ENCODE data around the gene FRMPD4.

FRMPD4 gene

DNA sequence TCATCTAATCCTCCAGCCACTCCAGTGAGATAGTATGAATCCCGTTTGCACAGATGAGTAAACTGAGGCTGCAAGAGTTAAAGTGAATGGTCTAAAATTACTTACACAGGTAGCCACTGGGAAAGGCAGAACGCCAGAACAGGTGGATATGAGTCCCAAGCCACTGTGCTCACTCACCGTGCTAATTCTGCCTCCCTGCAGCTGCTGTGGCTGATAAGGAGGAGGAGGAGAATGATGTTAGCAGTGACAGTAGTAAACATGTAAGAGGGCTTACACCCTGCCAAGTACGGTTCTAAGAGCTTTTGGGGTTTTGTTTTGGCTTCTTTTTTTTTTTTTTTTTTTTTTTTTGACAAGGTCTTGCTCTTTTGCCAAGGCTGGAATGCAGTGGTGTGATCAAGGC lies 562.5 kb downstream of the FRMPD4 start:
- no peak overlapping the region for H3K27ac ChIP-seq (ENCODE audit: low read depth, low read length)
- H3K9ac ChIP-seq (ENCODE audit: low read depth in 1 of 2, low read length in 2 of 2) = no peak overlapping the region
- no peaks in the 10 kb centered on the region for H3K27me3 ChIP-seq (ENCODE audit: control insufficient read depth in 1 of 2, insufficient read depth in 2 of 2, low read length in 2 of 2)
- H3K4me3 ChIP-seq (ENCODE audit: low read depth in 1 of 2, low read length in 2 of 2) = no peak overlapping the region
- no peaks in the 10 kb centered on the region for H3K4me1 ChIP-seq (ENCODE audit: control insufficient read depth in 1 of 2, insufficient read depth in 2 of 2, low read length in 2 of 2)
- H3K36me3 ChIP-seq (ENCODE audit: control insufficient read depth in 1 of 2, insufficient read depth in 2 of 2, low read length in 2 of 2) = no peaks in the 10 kb centered on the region
- no peaks in the 10 kb centered on the region for H3K9me3 ChIP-seq (ENCODE audit: control insufficient read depth in 1 of 2, low read length in 2 of 2)

DNA sequence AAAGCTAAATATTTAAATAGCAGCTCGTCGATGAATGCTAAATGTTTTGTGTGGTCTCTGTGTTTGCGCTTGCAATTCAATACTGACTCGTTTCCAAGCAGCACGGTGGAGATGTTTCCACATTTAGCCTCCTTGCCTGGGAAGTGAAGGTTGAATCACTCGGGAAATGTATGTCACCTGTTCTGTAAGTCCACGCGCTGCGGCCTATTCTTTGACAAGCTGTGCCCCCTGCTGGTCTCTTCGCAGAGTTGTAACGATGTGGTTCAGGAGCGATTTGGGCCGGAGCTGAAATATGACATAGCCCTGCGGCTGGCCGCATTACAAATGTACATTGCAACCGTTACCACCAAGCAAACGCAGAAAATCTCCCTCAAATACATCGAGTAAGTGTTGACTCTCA lies 563.4 kb downstream of the FRMPD4 start:
- H3K4me3 ChIP-seq (ENCODE audit: low read depth in 1 of 2, low read length in 2 of 2) = no peak overlapping the region
- no peak overlapping the region for H3K27ac ChIP-seq (ENCODE audit: low read depth, low read length)
- H3K9me3 ChIP-seq (ENCODE audit: control insufficient read depth in 1 of 2, low read length in 2 of 2) = no peaks in the 10 kb centered on the region
- H3K36me3 ChIP-seq (ENCODE audit: control insufficient read depth in 1 of 2, insufficient read depth in 2 of 2, low read length in 2 of 2) = no peaks in the 10 kb centered on the region
- no peak overlapping the region for H3K9ac ChIP-seq (ENCODE audit: low read depth in 1 of 2, low read length in 2 of 2)
- H3K27me3 ChIP-seq (ENCODE audit: control insufficient read depth in 1 of 2, insufficient read depth in 2 of 2, low read length in 2 of 2) = no peaks in the 10 kb centered on the region
- no peaks in the 10 kb centered on the region for H3K4me1 ChIP-seq (ENCODE audit: control insufficient read depth in 1 of 2, insufficient read depth in 2 of 2, low read length in 2 of 2)

DNA sequence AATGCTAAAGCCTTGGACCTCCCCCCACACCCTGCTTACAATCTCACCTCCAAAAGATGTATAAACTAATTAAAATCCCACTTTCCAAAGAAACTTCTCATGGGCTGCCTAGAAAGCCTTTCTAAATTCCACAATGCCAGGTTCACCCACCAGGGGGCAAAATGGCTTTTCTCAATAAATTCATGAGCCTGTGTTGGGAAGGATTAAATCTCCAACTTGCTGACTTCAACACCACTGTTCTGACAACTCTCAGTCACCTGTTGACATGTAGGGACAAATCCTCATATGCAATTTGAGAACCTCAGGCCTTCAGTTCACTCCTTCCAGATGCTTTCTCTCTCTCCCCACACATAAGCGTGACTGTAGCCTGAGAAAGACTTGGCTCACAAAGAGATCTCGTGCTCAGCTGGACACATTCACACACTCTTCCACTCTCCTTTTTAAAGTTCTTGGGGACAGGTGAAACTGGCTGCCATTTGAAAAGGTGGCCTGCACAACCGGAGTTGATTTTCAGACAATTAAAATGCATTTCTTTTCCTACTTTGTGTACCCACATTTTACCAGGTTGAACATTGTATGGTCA lies 564.3 kb downstream of the FRMPD4 start:
- H3K27me3 ChIP-seq (ENCODE audit: control insufficient read depth in 1 of 2, insufficient read depth in 2 of 2, low read length in 2 of 2) = no peaks in the 10 kb centered on the region

DNA sequence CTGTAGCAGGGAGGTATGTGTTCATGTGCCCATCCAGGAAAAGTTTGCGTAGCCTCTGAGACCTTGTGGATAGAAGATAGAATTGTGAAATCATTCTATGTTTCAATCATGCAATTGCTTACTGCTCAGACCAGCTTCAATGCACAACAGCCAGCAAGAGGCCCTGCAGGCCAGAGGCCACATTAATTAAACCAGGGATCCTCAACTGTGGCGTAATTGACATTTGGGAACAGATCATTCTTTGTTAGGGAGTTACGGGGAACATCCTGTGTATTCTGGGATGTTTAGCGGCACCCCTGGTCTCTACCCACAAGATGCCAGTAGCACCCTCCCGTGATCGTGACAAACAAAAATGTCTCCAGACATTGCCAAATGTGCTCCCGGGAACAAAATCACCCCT lies 566.4 kb downstream of the FRMPD4 start:
- Histone ChIP-seq H3K36me3 (ENCODE audit: control insufficient read depth in 1 of 2, insufficient read depth in 2 of 2, low read length in 2 of 2) (no peaks in the 10 kb centered on the region), H3K9ac (ENCODE audit: low read depth in 1 of 2, low read length in 2 of 2) (no peak overlapping the region), H3K27ac (ENCODE audit: low read depth, low read length) (no peak overlapping the region), H3K27me3 (ENCODE audit: control insufficient read depth in 1 of 2, insufficient read depth in 2 of 2, low read length in 2 of 2) (no peaks in the 10 kb centered on the region), H3K4me1 (ENCODE audit: control insufficient read depth in 1 of 2, insufficient read depth in 2 of 2, low read length in 2 of 2) (no peaks in the 10 kb centered on the region), H3K9me3 (ENCODE audit: control insufficient read depth in 1 of 2, low read length in 2 of 2) (no peaks in the 10 kb centered on the region), H3K4me3 (ENCODE audit: low read depth in 1 of 2, low read length in 2 of 2) (no peak overlapping the region)

More for the DNA sequence above, 564.3 kb downstream of the FRMPD4 start:
- Histone ChIP-seq H3K9me3 (ENCODE audit: control insufficient read depth in 1 of 2, low read length in 2 of 2) (no peaks in the 10 kb centered on the region), H3K27ac (ENCODE audit: low read depth, low read length) (no peak overlapping the region), H3K9ac (ENCODE audit: low read depth in 1 of 2, low read length in 2 of 2) (no peak overlapping the region), H3K36me3 (ENCODE audit: control insufficient read depth in 1 of 2, insufficient read depth in 2 of 2, low read length in 2 of 2) (no peaks in the 10 kb centered on the region), H3K4me1 (ENCODE audit: control insufficient read depth in 1 of 2, insufficient read depth in 2 of 2, low read length in 2 of 2) (no peaks in the 10 kb centered on the region), H3K4me3 (ENCODE audit: low read depth in 1 of 2, low read length in 2 of 2) (no peak overlapping the region)

DNA sequence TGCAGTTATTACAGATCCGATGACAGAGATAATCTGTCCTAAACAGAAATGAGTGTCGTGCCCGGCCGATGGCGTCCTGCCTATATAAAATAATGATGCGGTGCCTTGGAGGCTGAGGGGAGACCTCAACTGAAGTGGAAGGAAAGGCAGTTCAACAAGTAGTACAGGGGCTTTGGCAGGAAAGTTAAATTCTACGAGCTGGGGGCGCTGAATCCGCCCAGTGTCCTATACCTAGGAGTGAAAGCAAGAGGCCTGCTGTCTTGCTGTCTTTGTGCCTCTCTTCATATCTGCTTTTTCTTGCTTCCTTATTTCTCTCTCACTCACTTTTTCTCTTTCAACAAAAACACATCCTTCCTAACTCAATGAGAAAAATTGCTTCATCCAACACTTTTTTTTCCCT lies 570.8 kb downstream of the FRMPD4 start:
- H3K9me3 ChIP-seq (ENCODE audit: control insufficient read depth in 1 of 2, low read length in 2 of 2) = no peaks in the 10 kb centered on the region
- no peak overlapping the region for H3K27ac ChIP-seq (ENCODE audit: low read depth, low read length)
- H3K9ac ChIP-seq (ENCODE audit: low read depth in 1 of 2, low read length in 2 of 2) = no peak overlapping the region

DNA sequence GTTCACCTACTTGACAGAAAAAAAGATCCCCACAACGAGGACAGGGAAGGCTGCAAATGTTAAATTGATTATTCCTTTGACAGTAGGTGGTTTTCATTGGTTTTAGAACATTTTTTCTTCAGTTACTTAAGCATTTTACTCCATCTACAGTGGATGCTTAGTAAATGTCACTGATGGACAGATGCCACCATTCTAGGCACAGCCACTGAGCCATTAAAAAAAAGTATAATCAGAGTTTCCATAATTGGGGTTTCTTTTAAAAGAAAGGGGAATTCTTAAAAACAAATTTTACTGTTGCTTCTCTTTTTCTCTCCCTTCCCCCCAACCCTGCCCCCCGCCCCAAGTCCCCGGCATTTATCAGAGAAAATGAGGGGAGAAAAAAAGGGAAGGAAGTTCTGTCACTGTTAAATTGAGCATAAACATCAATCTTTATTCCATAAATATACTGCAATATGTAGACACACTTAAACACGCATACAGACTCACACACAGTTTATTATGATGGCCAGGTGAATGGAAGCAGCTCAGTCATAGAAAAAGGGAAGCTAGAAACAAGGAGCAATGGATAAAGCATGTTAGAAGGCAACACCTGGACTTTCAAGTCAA lies 573.3 kb downstream of the FRMPD4 start:
- no peaks in the 10 kb centered on the region for H3K27me3 ChIP-seq (ENCODE audit: control insufficient read depth in 1 of 2, insufficient read depth in 2 of 2, low read length in 2 of 2)
- no peak overlapping the region for H3K9ac ChIP-seq (ENCODE audit: low read depth in 1 of 2, low read length in 2 of 2)
- H3K27ac ChIP-seq (ENCODE audit: low read depth, low read length) = no peak overlapping the region
- H3K4me3 ChIP-seq (ENCODE audit: low read depth in 1 of 2, low read length in 2 of 2) = no peak overlapping the region
- H3K36me3 ChIP-seq (ENCODE audit: control insufficient read depth in 1 of 2, insufficient read depth in 2 of 2, low read length in 2 of 2) = no peaks in the 10 kb centered on the region
- H3K9me3 ChIP-seq (ENCODE audit: control insufficient read depth in 1 of 2, low read length in 2 of 2) = no peaks in the 10 kb centered on the region
- H3K4me1 ChIP-seq (ENCODE audit: control insufficient read depth in 1 of 2, insufficient read depth in 2 of 2, low read length in 2 of 2) = no peaks in the 10 kb centered on the region

More for the DNA sequence above, 570.8 kb downstream of the FRMPD4 start:
- Histone ChIP-seq H3K4me3 (ENCODE audit: low read depth in 1 of 2, low read length in 2 of 2) (no peak overlapping the region), H3K36me3 (ENCODE audit: control insufficient read depth in 1 of 2, insufficient read depth in 2 of 2, low read length in 2 of 2) (no peaks in the 10 kb centered on the region), H3K27me3 (ENCODE audit: control insufficient read depth in 1 of 2, insufficient read depth in 2 of 2, low read length in 2 of 2) (no peaks in the 10 kb centered on the region), H3K4me1 (ENCODE audit: control insufficient read depth in 1 of 2, insufficient read depth in 2 of 2, low read length in 2 of 2) (no peaks in the 10 kb centered on the region)

DNA sequence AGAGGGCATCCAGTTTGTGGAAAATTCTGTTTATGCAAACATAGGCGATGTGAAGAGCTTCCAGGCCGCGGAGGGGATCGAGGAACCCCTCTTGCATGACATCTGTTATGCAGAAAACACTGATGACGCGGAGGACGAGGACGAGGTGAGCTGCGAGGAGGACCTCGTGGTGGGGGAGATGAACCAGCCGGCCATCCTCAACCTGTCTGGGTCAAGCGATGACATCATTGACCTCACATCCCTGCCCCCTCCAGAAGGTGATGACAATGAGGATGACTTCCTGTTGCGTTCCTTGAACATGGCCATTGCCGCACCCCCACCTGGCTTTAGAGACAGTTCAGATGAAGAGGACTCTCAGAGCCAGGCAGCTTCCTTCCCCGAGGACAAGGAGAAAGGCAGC lies 578.3 kb downstream of the FRMPD4 start:
- Histone ChIP-seq H3K27ac (ENCODE audit: low read depth, low read length) (no peak overlapping the region), H3K36me3 (ENCODE audit: control insufficient read depth in 1 of 2, insufficient read depth in 2 of 2, low read length in 2 of 2) (no peaks in the 10 kb centered on the region), H3K4me1 (ENCODE audit: control insufficient read depth in 1 of 2, insufficient read depth in 2 of 2, low read length in 2 of 2) (no peaks in the 10 kb centered on the region), H3K9me3 (ENCODE audit: control insufficient read depth in 1 of 2, low read length in 2 of 2) (no peaks in the 10 kb centered on the region), H3K9ac (ENCODE audit: low read depth in 1 of 2, low read length in 2 of 2) (no peak overlapping the region), H3K27me3 (ENCODE audit: control insufficient read depth in 1 of 2, insufficient read depth in 2 of 2, low read length in 2 of 2) (no peaks in the 10 kb centered on the region), H3K4me3 (ENCODE audit: low read depth in 1 of 2, low read length in 2 of 2) (no peak overlapping the region)

DNA sequence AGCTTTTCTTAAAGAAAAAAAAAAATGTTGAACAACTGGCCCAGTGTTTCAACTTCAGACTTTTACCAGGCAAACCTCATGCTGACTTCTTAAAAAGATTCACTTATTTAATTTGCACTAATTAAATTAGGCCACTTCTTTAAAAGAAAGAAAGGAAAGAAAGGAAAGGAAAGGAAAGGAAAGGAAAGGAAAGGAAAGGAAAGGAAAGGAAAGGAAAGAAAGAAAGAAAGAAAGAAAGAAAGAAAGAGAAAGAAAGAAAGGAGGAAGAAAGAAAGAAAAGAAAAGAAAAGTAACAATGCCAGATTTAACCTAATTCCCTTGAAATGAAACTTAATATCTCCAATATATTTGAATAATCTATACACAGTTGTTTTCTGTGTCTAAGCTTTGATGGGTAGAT lies 581.6 kb downstream of the FRMPD4 start:
- Histone ChIP-seq H3K4me3 (ENCODE audit: low read depth in 1 of 2, low read length in 2 of 2) (no peak overlapping the region), H3K27ac (ENCODE audit: low read depth, low read length) (no peak overlapping the region), H3K9ac (ENCODE audit: low read depth in 1 of 2, low read length in 2 of 2) (no peak overlapping the region), H3K9me3 (ENCODE audit: control insufficient read depth in 1 of 2, low read length in 2 of 2) (no peaks in the 10 kb centered on the region), H3K4me1 (ENCODE audit: control insufficient read depth in 1 of 2, insufficient read depth in 2 of 2, low read length in 2 of 2) (no peaks in the 10 kb centered on the region), H3K36me3 (ENCODE audit: control insufficient read depth in 1 of 2, insufficient read depth in 2 of 2, low read length in 2 of 2) (no peaks in the 10 kb centered on the region), H3K27me3 (ENCODE audit: control insufficient read depth in 1 of 2, insufficient read depth in 2 of 2, low read length in 2 of 2) (no peaks in the 10 kb centered on the region)

DNA sequence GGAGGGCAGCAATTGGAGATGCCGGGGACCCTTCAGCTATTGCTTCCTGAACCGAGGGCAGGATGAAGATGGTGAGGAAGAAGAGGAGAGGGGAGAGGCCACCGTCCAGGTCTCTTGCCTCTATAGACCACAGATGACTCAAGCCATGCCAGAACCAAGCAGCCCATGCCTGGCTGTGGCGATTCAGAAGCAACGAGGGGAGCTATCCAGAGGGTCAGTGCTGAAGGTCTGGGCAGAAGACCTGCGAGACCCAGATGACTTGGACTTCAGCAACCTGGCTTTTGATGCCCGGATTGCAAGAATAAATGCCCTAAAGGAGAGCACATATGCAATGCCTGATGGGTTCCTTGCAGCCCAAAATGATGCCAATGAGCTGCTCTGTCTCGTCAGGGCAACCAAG lies 582.8 kb downstream of the FRMPD4 start:
- H3K9me3 ChIP-seq (ENCODE audit: control insufficient read depth in 1 of 2, low read length in 2 of 2) = no peaks in the 10 kb centered on the region
- H3K4me1 ChIP-seq (ENCODE audit: control insufficient read depth in 1 of 2, insufficient read depth in 2 of 2, low read length in 2 of 2) = no peaks in the 10 kb centered on the region
- no peaks in the 10 kb centered on the region for H3K27me3 ChIP-seq (ENCODE audit: control insufficient read depth in 1 of 2, insufficient read depth in 2 of 2, low read length in 2 of 2)
- H3K36me3 ChIP-seq (ENCODE audit: control insufficient read depth in 1 of 2, insufficient read depth in 2 of 2, low read length in 2 of 2) = no peaks in the 10 kb centered on the region
- no peak overlapping the region for H3K4me3 ChIP-seq (ENCODE audit: low read depth in 1 of 2, low read length in 2 of 2)
- no peak overlapping the region for H3K9ac ChIP-seq (ENCODE audit: low read depth in 1 of 2, low read length in 2 of 2)
- no peak overlapping the region for H3K27ac ChIP-seq (ENCODE audit: low read depth, low read length)

DNA sequence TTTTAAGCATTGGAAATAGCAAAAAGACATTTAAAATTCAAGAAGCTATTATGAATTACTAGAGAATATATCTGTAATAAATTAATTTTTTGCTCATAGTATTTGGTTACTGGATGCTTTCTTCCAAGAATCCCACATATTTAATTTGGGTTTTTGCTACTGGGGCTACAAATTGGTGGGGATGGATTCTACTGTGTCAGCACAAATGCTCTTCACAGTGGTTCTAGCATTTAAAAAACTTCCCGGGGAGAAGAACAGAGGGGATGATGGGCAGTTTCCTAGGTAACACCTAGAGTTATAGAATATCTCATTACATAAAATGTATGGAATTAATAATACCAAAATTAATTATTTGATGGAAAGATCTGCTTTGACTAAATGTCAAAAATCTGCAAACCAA lies 584.0 kb downstream of the FRMPD4 start:
- Histone ChIP-seq H3K36me3 (ENCODE audit: control insufficient read depth in 1 of 2, insufficient read depth in 2 of 2, low read length in 2 of 2) (no peaks in the 10 kb centered on the region), H3K27ac (ENCODE audit: low read depth, low read length) (no peak overlapping the region), H3K4me3 (ENCODE audit: low read depth in 1 of 2, low read length in 2 of 2) (no peak overlapping the region), H3K27me3 (ENCODE audit: control insufficient read depth in 1 of 2, insufficient read depth in 2 of 2, low read length in 2 of 2) (no peaks in the 10 kb centered on the region), H3K9me3 (ENCODE audit: control insufficient read depth in 1 of 2, low read length in 2 of 2) (no peaks in the 10 kb centered on the region), H3K4me1 (ENCODE audit: control insufficient read depth in 1 of 2, insufficient read depth in 2 of 2, low read length in 2 of 2) (no peaks in the 10 kb centered on the region), H3K9ac (ENCODE audit: low read depth in 1 of 2, low read length in 2 of 2) (no peak overlapping the region)
